Hippocampal formation (tissue), 2 donors: ENCODE results near the gene PHLPP1.
"Not testable (repeated sequence)": the region's sequence is repeated elsewhere in the genome, so short reads cannot be mapped to it uniquely, and the experiment has no call there.

Experiments
- DNase-seq, 2 donors: peaks; one replicate each; lab custom pipeline; 2025; lab: John Stamatoyannopoulos, UW

PHLPP1 gene

DNA sequence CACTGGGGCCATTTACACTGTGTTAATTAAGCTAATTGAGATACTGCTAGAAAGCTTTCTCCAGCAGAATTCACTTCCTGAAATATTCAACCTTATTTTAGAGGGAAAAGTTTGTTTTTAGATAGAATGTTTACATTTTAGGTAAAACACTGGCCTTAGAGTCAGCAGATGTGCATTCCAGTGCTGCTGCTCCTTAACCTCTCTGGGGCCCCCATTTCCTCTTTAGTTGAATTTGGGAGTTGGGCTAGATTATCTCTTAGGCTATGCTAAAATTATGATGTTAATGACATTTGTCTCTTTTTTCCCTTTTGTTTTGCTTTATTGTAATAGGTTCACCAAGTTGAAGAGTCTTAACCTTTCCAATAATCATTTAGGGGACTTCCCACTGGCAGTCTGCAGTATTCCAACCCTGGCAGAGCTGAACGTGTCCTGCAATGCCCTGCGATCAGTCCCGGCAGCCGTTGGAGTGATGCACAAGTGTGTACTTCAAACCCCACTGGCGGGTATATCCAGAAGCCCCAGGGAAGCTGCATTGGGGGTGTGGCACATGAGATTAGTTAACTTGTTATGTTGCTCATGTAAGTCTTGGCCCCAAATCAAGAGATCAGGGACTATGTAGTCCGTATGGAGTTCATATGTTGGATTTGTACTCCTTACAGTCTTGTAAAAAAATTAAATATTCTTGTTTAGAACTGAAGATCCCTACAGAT is 179.5 kb downstream of the PHLPP1 start:
- no peak for DNase-seq

DNA sequence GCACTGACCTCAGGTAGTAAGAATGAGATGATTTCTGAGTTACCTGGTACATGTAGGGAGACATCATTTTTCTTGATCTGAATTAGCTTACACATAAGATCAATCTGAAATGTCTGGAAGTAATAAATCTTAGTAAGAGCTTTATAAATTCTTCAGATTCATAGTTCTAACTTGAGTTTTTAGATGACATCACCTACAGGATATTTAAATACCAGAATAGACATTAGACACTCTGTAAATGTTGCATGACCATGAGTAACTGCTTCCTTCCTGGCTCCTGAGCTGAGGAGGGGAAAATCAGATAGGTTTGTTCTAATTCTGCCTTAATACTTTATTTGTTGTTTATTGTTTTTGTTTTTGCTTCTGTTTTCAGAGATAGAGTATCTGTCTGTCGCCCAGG is 181.8 kb downstream of the PHLPP1 start:
- no peak for DNase-seq

DNA sequence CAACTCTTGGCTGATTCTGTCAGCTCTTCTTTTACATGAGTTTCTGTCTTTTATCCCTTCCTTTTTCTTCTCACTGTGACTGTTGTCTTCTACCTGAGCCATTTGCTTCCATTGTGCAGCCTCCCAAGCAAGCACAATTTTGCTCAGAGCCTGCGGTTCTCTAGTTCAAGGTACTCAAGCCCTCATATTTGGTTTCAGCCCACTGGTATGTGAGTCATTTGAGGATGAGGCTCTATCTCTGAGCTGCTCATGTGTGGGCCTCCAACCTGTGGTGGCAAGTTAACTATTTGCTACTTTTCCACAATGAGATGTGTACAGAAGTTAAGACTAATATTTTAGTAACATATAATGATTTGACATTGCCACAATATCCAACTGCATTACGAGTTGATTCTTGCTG is 183.0 kb downstream of the PHLPP1 start:
- no peak for DNase-seq

DNA sequence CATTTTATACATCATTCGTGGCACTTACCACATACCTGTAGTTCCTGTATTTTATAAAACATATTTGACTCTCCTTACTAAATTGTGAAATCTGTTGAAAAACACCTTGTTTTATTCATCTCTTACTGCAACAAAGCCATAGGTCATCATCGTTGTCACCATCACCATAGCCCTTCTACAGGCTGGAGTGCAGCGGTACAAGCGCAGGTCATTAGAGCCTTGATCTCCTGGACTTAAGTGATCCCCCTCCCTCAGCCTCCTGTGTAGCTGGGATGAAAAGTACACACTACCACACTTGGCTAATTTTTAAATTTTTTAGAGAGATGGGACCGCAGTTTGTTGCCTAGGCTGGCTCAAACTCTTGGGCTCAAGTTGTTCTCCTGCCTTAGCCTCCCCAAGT is 184.2 kb downstream of the PHLPP1 start:
- no peak for DNase-seq

DNA sequence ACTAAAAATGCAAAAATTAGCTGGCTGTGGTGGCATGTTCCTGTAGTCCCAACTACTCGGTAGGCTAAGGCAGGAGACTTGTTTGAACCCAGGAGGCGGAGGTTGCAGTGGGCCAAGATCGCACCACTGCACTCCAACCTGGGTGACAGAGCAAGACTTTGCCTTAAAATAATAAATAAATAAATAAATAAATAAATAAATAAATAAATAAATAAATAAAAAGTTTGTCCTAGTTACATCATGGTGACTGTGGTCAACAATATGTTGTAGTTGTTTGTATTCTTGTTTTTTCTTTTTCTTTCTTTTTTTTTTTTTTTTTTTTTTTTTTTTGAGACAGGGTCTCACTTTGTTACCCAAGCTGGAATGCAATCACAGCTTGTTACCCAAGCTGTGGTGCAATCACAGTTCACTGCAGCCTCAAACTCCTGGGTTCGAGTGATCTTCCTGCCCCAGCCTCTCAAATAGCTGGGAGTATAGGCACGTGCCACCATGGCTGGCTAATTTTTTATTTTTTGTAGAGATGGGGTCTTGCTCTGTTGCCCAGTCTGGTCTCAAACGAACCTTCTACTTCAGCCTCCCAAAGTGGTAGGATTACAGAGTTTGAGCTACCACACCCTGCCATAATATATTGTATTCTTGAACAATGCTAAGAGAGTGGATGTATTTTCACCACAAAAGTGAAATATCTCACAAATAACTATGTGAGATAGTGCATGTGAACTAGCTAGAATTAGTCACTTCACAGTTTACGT is 185.0 kb downstream of the PHLPP1 start:
- no peak for DNase-seq

DNA sequence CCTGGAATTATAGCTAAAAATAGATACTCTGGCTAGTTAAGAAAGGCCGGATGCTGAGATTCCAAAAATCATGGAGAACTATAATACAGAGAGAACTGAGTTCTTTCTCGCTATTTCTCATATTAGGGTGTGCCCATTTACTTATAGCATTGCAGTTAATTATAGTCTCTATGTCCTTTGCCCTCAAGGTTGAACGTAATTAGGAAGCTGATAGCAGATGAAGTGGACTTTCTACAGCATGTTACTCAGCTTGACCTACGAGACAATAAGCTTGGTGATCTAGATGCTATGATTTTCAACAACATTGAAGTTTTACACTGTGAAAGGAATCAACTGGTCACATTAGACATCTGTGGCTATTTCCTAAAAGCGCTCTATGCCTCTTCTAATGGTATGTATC is 187.4 kb downstream of the PHLPP1 start:
- DNase-seq = no peak

DNA sequence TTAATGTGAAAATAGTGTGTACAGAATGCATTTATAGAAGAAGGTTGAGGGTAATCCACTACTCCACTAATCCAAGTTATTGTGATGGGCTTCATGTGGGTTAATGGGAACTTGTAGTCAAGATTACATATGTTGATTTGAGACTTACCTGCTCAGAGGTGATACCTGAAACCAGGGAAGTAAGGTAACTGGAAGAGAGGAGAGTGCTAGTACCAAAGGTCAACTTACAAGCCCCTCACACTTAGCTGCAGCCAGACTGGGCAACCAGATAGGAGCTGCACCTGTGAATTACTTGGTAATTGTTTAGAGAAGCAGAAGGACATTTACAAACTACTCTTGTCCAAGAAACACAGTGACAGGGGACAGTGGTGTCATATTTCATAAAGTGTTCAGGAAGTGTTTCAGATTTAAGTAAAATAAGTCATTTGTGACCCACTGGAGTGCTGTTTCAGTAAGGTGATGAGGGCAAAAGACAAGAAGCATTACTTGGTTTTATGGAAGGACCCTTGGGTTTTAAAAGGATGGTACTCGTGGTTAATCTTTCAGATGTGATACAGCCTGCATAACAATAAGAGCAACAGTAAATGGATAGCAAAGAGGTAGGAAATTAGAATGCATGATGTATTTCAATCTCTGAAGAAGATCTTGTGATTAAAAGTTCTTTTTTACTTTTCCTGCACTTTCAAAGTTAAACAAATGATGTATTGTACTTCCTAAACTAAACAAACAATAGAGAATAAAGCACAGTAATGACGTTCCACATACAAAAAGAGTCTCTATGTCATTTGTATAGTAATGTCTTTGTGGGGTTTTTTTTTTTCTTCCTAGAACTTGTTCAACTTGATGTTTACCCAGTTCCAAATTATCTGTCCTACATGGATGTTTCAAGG is 189.3 kb downstream of the PHLPP1 start:
- DNase-seq = peak in 1 of 2 donors; percentile 89

DNA sequence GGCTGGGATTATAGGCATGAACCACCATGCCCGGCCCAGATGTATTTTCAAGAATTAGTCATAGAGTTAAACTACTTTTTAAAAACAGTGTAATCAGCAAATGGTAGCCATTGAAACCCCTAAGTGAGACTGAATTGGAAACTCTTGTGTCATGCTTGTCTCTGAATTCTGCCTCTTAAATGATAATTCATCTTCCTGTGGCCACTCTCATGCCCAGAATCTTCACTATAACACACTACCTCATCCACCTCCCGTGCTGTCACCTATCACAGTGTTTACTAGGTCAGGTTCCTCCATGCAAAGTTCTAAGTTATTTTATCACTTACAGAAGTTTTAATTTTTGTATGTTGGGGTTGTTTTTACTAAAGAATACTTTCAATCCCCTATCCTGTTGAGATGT is 197.5 kb downstream of the PHLPP1 start:
- no peak for DNase-seq

DNA sequence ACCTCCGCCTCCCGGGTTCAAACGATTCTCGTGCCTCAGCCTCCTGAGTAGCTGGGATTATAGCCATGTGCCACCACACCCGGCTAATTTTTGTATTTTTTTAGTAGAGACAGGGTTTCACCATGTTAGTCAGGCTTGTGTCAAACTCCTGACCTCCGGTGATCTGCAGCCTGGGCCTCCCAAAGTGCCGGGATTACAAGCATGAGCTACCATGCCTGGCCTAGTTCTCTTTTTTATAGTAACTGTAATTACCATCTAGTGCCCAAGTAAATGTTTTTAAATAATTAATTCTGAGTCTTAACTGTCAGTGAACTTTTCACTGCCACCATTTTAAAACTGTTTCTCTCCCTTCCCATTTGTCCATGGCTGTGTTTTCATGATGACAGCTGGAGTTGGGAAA is 198.5 kb downstream of the PHLPP1 start:
- not testable (repeated sequence) for DNase-seq

DNA sequence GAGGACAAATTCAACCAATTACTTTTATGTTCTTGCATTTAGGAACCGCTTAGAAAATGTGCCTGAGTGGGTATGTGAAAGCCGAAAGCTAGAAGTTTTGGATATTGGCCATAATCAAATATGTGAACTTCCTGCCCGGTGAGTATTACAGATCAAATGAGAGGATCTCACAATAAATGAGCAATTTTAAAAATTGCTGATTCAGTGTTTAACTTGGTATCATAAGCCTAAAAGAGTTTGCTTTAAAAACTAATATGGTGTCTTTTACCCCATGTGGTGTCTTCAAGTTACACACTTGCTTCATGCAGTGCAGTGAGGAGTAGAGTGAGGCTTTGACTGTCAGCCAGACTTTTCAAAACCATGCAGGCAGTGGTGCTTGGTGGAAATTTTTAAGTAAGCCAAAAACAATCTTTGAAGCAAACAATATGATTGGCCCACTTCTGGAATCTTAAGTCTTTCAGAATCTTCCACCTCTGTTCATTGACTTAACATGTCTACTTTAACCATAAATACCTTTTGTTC is 199.6 kb downstream of the PHLPP1 start:
- no peak for DNase-seq

DNA sequence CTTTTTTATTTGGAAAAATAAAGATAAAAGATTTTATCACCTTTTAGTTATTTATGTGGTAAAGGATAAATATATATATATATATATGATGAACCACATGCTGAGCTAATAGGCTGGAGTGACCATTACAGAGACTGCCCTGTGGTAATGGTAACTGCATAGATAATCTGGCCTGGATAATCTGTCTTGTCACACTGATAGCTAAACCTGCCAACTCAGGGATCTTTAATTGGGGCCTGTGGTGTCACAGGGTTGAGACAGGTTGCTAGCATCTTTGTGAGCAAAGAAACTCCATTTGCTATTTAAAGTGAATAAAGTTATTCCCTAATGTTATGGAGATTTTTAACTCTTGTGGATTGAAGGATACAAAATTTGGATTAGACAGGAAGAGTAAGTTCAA is 203.0 kb downstream of the PHLPP1 start:
- DNase-seq = no peak

DNA sequence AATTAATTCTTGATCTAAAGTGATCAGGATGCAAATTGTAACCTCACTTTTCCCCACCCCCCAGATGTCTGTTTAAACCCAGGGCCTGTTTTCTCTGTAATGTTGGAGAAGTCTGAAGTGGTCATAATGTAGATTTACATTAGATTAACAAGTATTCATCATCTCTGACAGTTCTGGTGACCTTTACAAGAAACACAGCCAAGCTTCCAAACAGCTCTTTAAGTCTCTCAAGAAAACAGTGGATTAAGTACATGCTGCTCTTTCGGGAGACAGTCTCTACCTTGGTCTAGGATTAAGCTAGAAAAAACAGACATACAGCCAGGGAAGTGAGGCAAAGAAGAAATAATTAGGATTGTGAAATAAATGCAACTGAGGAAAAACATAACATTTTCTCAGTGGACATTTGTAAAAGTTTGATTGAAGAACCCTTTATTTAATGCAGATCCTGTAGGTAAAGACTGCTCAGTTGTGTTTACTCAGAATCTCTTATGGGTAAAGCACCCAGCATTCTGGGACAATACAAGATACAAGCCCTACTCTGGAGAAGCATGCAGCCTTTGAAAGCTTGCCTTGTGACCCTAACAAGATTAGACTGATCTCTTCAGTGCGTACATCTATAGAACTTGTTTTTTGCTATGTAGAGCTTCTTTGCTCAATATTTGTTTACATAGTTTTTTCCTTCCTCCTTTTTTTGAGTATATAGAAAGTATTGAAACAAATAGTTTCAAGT is 203.9 kb downstream of the PHLPP1 start:
- DNase-seq = no peak

DNA sequence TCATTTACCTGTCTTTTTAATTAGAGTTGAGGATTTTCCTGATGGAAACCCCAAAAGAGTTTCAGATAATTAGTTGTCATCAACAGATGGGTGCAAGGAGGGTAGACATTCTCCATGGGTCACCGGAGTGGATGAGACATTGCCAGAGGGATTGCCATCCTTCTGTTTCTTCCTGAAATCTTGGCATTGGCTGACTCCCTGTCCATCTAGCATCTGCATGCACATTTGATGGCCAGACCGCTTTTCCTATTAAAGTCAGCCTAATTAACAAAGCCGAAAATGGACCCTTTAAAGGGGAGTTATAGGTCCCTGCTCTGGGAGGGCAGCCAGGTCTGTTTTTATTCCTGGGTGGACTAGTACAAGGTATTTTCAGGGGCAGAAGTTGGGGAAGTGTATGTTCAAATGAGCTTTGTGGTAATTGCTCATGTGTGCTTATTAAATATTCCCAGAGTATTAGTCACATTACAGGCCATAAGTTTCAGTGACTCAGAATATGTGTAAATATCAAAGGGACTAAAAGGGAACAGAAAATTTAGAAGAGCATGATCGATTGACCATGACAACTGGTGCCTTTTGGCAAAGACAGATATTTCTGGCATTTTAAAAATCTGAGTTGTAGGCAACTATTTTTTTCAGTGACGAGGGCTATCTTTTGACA is 209.8 kb downstream of the PHLPP1 start:
- no peak for DNase-seq

DNA sequence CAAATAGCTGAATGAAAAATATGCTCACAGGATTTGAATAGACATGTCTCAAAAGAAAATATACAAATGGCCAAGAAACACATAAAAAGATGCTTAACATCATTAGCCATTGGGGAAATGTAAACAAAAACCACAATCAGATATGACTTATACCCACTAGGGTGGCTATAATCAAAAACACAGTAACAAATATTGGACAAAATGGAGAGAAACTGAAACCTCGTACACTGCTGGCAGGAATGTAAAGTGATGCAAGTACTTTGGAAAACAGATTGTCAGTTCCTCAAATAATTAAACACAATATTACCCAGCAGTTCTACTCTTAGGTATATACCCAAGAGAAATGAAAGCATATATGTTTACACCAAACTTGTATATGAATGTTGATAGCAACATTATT is 213.0 kb downstream of the PHLPP1 start:
- no peak for DNase-seq

DNA sequence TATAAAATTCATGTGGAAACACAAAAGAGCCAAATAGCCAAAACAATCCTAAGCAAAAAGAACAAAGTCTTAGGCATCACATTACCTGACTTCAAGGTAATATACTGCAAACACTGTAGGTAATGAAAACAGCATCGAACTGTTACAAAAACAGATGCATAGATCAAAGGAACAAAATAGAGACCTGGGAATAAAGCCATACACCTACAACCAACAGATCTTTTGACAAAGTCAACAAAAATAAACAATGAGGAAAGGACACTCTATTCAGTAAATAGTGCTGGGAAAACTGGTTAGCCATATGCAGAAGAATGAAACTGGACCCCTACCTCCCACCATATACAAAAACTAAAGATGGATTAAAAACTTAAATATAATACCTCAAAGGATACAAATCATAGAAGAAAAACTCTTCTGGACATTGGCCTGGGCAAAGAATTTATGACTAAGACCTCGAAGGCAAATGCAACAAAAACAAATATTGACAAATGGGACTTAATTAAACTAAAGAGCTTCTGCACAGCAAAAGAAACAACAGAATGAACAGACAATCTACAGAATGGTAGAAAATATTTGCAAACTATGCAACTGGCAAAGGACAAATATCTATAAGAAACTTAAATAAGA is 218.0 kb downstream of the PHLPP1 start:
- no peak for DNase-seq

DNA sequence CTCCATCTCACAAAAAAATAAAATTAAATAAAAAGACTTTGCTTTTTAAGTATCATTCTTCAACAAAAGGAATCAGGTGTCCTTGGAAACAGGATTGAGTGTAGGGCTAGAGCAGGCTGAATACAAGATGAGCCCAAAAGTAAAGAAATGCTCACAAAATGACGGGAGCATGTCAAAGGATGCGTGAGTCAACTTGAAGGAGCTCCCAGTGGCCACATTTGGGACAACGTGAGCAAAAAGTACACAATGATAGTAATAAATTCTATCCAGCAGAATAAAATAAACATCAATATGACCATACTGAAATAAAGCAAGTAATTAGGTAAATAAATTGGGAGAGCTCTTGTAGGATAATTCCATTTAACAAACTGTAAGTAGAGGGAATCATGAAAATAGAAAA is 220.7 kb downstream of the PHLPP1 start:
- no peak for DNase-seq

DNA sequence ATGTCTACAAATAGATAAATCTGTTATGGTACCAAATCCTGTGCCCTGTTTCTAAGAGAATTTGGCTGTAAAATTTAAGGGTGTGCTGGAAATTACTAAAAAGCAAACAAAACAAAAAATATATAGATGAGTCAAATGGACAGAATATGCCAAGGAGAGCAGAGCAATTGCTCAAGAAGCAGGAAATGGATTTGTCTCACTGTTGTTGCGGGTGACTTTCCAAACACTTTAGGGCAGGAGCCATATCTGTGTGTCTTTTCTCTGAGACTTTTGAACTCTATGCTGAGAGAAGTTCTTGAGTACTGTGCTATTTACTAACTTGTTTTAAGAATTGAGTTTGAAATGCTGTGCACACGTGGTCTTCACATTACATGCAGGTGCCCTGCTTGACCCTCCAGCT is 221.7 kb downstream of the PHLPP1 start:
- no peak for DNase-seq

DNA sequence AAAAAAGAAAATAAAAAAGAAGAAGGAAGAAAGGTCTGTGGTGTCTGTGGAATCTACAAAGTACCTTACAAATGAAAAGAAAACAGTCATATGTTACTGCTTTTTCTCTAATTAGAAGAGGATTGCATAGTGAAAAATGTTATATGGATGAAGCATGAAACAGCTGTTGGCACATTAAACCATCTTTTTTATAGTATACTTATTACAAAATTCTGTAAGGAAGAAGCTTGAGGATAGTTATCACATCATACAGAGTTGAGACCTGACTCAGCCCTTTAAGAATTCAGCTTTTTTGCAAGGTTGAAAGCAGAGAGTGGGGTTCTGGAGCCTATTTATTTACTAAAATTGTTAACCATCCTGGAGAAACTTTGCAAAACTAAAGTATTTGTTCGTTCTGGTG is 222.7 kb downstream of the PHLPP1 start:
- DNase-seq = no peak

DNA sequence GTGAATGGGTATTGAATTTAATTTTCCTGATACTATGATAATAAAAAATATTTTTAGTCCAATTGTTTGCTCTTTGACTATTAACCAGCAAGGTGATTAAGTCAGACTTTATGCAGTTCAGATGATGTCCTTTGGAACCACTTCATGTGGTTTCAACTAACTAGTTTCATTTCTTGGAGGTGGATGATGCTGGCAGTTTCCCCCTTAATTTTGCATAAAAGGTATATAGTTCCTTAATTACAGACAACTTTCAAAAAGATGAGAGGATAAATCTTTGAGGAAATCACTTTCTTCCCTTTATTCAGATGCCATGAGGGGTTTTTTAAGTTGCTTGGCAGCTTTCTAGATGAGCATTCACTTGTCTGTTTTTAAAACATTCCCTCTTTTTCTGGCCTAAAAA is 223.1 kb downstream of the PHLPP1 start:
- no peak for DNase-seq

DNA sequence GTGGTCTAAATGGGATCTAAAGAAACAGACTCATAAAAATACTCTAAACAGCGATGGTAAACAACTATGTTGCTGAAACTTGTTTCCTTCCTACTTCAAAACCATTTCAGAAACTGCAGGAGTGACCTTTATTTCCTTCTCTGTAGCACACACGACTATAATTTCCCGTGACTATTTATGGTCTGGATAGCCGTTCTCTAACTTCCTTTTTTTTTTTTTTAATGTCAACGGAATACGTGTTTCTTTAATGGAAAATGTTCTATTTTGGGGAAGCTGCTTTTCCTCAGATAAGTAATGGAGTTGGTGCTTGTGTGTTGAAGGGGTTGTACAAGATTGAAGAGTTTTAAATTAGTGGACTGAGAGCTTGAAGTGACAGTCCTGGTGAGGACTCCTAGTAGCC is 224.1 kb downstream of the PHLPP1 start:
- no peak for DNase-seq

DNA sequence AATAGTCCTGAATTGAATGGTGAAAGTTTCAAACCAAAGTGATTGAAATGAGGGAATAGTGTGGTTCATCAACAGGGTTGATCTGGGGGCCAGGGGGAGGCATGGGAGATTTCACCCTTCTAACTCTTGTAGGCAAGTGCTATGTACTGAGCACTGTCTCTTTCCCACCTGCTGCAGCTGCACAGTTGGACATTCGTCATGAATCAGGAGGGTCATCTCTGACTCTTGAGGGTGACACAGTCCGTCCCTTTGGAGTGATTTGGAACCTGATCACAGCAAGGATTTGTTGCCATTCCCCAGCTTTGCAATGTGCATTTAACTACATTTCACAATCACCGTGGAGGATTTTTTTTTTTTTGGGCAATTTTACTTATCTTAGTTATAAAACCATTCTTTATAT is 224.6 kb downstream of the PHLPP1 start:
- no peak for DNase-seq
